Suprapubic skin (tissue), 4 donors: ENCODE data around the gene PPP1R12B.

ENCODE experiments used
- CTCF ChIP-seq, 2 donors: fragments of 200-600 bp in 1 of 2; fragments of 450-650 bp in 1 of 2; sonication (generic) in 1 of 2; IDR thresholded peaks; one replicate each; pipeline ENCODE4 v1.5.1; 2016 to 2019; ENCODE audit warnings: antibody characterized with exemption in 2 of 2, mild to moderate bottlenecking in 1 of 2, moderate library complexity in 1 of 2
- EP300 ChIP-seq: sonication (generic); formaldehyde crosslinking; IDR thresholded peaks from one replicate; pipeline ENCODE4 v1.6.1; 2017; ENCODE audit warnings: antibody characterized with exemption
- POLR2A ChIP-seq, 2 donors: fragments of 450-650 bp; IDR thresholded peaks; one replicate each; pipeline ENCODE4 v1.6.1; 2017; ENCODE audit warnings: antibody characterized with exemption in 2 of 2, mild to moderate bottlenecking in 2 of 2, moderate library complexity in 2 of 2
- POLR2AphosphoS5 ChIP-seq, 3 donors: sonication (generic); formaldehyde crosslinking; IDR thresholded peaks; one replicate each; pipeline ENCODE4 v1.6.1; 2017; ENCODE audit warnings: antibody characterized with exemption in 3 of 3

- TF ChIP-seq EP300 (no peak), CTCF (IDR thresholded peaks at IDR 0.05) (no peak), POLR2AphosphoS5 (IDR thresholded peaks at IDR 0.05) (no peak), POLR2A (IDR thresholded peaks at IDR 0.05) (no peak)
Measured at GRCh38 chr1:202623075-202623474, 274.6 kb downstream of the PPP1R12B start.
